T-helper 1 cell treated with Interleukin-12 subunit alpha and Interleukin-12 subunit beta and Interleukin-4 antibody, amounts not matched to agents 30 ng/mL and 1 ng/mL, for 36 hours (primary cell): ENCODE results near the gene NLGN1. TPM values are rescaled to one million over a fixed set of nuclear protein-coding genes. Genes with fewer than 3 reads are reported as not detected.

Experiments used
- intact Hi-C: fragments of 100-400 bp; cut with micrococcal nuclease; formaldehyde crosslinking; loops from one replicate; pipeline ENCODE4 v1.15.1; 2024
- total RNA-seq: library from RNA; stranded (reverse); gene quantifications from 2 replicates; pipeline ENCODE4 v1.2.3, GENCODE V29; 2022

Gene NLGN1
- total RNA-seq, 1 donor from 2014 or later = not detected

GRCh38 chr3:173709026-173709425, 311.5 kb downstream of the NLGN1 start:
- intact Hi-C loops = no loop called here

- intact Hi-C loops = no loop called here
These were observed 314.1 kb downstream of the NLGN1 start for GRCh38 chr3:173711619-173712018.

GRCh38 chr3:173719585-173719984, 322.0 kb downstream of the NLGN1 start:
- intact Hi-C loops = no loop called here

- intact Hi-C loops = no loop called here
These were observed 328.0 kb downstream of the NLGN1 start for GRCh38 chr3:173725507-173725906.

GRCh38 chr3:173730391-173730790, 332.8 kb downstream of the NLGN1 start:
- intact Hi-C loops = no loop called here

GRCh38 chr3:173732237-173732636, 334.7 kb downstream of the NLGN1 start:
- intact Hi-C loops = no loop called here

- intact Hi-C loops = no loop called here
These were observed 335.6 kb downstream of the NLGN1 start for GRCh38 chr3:173733029-173733652.

- intact Hi-C loops = no loop called here
These were observed 336.9 kb downstream of the NLGN1 start for GRCh38 chr3:173734473-173734872.

GRCh38 chr3:173734895-173735294, 337.4 kb downstream of the NLGN1 start:
- intact Hi-C loops = no loop called here

- intact Hi-C loops = no loop called here
These were observed 338.3 kb downstream of the NLGN1 start for GRCh38 chr3:173735841-173736240.

GRCh38 chr3:173737167-173737808, 339.7 kb downstream of the NLGN1 start:
- intact Hi-C loops = no loop called here

GRCh38 chr3:173739726-173740125, 342.2 kb downstream of the NLGN1 start:
- intact Hi-C loops = no loop called here

GRCh38 chr3:173742491-173742890, 344.9 kb downstream of the NLGN1 start:
- intact Hi-C loops = no loop called here

- intact Hi-C loops = no loop called here
These were observed 345.6 kb downstream of the NLGN1 start for GRCh38 chr3:173743111-173743510.

- intact Hi-C loops = no loop called here
These were observed 346.0 kb downstream of the NLGN1 start for GRCh38 chr3:173743516-173743915.

GRCh38 chr3:173744479-173744878, 346.9 kb downstream of the NLGN1 start:
- intact Hi-C loops = no loop called here

GRCh38 chr3:173744895-173745294, 347.4 kb downstream of the NLGN1 start:
- intact Hi-C loops = no loop called here

GRCh38 chr3:173745952-173746682, 348.6 kb downstream of the NLGN1 start:
- intact Hi-C loops = no loop called here

- intact Hi-C loops = no loop called here
These were observed 349.9 kb downstream of the NLGN1 start for GRCh38 chr3:173747427-173747826.

GRCh38 chr3:173748105-173748504, 350.6 kb downstream of the NLGN1 start:
- intact Hi-C loops = no loop called here

GRCh38 chr3:173750095-173750494, 352.6 kb downstream of the NLGN1 start:
- intact Hi-C loops = no loop called here

GRCh38 chr3:173750591-173750990, 353.0 kb downstream of the NLGN1 start:
- intact Hi-C loops = no loop called here

- intact Hi-C loops = no loop called here
These were observed 356.0 kb downstream of the NLGN1 start for GRCh38 chr3:173753593-173753992.
